Heart right ventricle (tissue), 16 donors: ENCODE data around the gene RNPEPL1. TPM values are rescaled to one million over a fixed set of nuclear protein-coding genes. Genes with fewer than 3 reads are reported as not detected.

Source experiments
- ATAC-seq, 8 donors: fragments of 200-7000 bp; cut with Tn5 transposase; one replicate each; pipeline ENCODE4 v1.9.1; 2020; ENCODE audit warnings: mild to moderate bottlenecking in 8 of 8, moderate library complexity in 8 of 8, moderate number of reproducible peaks in 1 of 8
- DNase-seq, 2 donors: peaks; one replicate each; pipeline ENCODE4 v3.0.0-alpha.2; 2020
- H3K27ac ChIP-seq, 10 donors: fragments of 200-600 bp; sonication (generic) in 2 of 10; one replicate each; pipeline versions ENCODE4 v1.5.0 to v1.8.0; 2020 to 2022; ENCODE audit warnings: mild to moderate bottlenecking in 3 of 10
- H3K27me3 ChIP-seq, 7 donors: fragments of 200-600 bp; one replicate each; pipeline ENCODE4 v1.8.0; 2021 to 2022; ENCODE audit warnings: mild to moderate bottlenecking in 2 of 7
- H3K36me3 ChIP-seq, 9 donors: fragments of 200-600 bp; sonication (generic) in 1 of 9; one replicate each; pipeline versions ENCODE4 v1.5.0 to v1.8.0; 2020 to 2022; ENCODE audit warnings: mild to moderate bottlenecking in 2 of 9
- H3K4me1 ChIP-seq, 9 donors: fragments of 200-600 bp; sonication (generic) in 1 of 9; one replicate each; pipeline versions ENCODE4 v1.5.0 to v1.8.0; 2020 to 2022; ENCODE audit warnings: mild to moderate bottlenecking in 4 of 9
- H3K4me3 ChIP-seq, 10 donors: fragments of 200-600 bp; sonication (generic) in 2 of 10; one replicate each; pipeline versions ENCODE4 v1.5.0 to v1.8.0; 2020 to 2022; ENCODE audit warnings: mild to moderate bottlenecking in 7 of 10, moderate library complexity in 2 of 10
- H3K9me3 ChIP-seq, 11 donors: fragments of 200-600 bp in 10 of 11; sonication (generic) in 2 of 11; one replicate each; pipeline versions ENCODE4 v1.5.0 to v1.8.0; 2013 to 2022; ENCODE audit warnings: mild to moderate bottlenecking in 2 of 11, control low read depth in 1 of 11, moderate library complexity in 1 of 11
- WGBS, 2 donors: extraction: QIAGEN DNeasy Blood & Tissue Kit; methylation state at CpG; one replicate each; pipeline ENCODE4 v1.1.7; 2013; ENCODE audit warnings: inconsistent platforms in 1 of 2; 5-methylcytosine and 5-hydroxymethylcytosine counted together
- intact Hi-C, 10 donors: fragments of 100-400 bp; cut with DNase I; formaldehyde crosslinking; loops; one replicate each; pipeline versions ENCODE4 v1.11.1 to v1.14.2; 2022
- polyA plus RNA-seq, 2 donors: library from polyadenylated mRNA; stranded (reverse); fragments of 200-250 nt; gene quantifications; one replicate each; pipeline ENCODE4 v1.2.3, GENCODE V29; 2013
- total RNA-seq, 10 donors: library from RNA; stranded (reverse); fragmentation: NEBNext Ultra II Directional in 3 of 10; extraction: Animal tissue kit (Norgen Biotek cat#: 25700) in 3 of 10; gene quantifications; one replicate each; pipeline versions ENCODE4 v1.2.1 to v1.2.4, GENCODE V29; 2021 to 2023
- TF ChIP-seq, protein P1 (sequence below), 9 donors: fragments of 200-600 bp; sonication (generic) in 2 of 9; IDR thresholded peaks; one replicate each; pipeline versions ENCODE4 v1.5.0 to v1.8.0; 2021 to 2022; ENCODE audit warnings: antibody characterized with exemption in 9 of 9, mild to moderate bottlenecking in 5 of 9, moderate library complexity in 1 of 9
- donor health status: Arrhythmogenic right ventricular cardiomyopathy.
- donor health status: ischemic (EF 13 %, LVEDD 7.1; RV severe dilation, severe dysfunction).
- donor health status: healthy with polysubstance abuse.
- donor health status: DM: no; HTN: yes; CAD: no.
- donor health status: DM: no; HTN: no; CAD: no.
- donor health status: ischemic (EF 25% LVEDD 6.9; RV normal size, moderate dysfunction).
- donor health status: ischemic (EF 25% LVEDD 5.7; RV mildly dilated, moderate dysfunction).
- donor health status: healthy.
- donor health status: DM: yes; HTN: yes; CAD: no.
- donor health status: Ischemic cardiomyopathy.
- donor health status: ischemic (EF 35%, LVEDD 5.7; RV mildly dilated, moderate dysfunction).
- donor health status: nonischemic (EF 11% LVEDD 7.7; RV severe dilation, severe dysfunction).
- donor health status: DM: yes; HTN: yes; CAD: no.
- donor health status: PGD.
- donor health status: ischemic (EF 29% LVEDD 5.4; RV normal size, mild dysfunction).
- donor health status: nonischemic (EF 23%, LVEDD 6.1; RV moderate dilation, normal function).

RNPEPL1 gene
- total and polyA plus RNA-seq, 12 donors: 62.8 to 247 (median 75.2) TPM

DNA sequence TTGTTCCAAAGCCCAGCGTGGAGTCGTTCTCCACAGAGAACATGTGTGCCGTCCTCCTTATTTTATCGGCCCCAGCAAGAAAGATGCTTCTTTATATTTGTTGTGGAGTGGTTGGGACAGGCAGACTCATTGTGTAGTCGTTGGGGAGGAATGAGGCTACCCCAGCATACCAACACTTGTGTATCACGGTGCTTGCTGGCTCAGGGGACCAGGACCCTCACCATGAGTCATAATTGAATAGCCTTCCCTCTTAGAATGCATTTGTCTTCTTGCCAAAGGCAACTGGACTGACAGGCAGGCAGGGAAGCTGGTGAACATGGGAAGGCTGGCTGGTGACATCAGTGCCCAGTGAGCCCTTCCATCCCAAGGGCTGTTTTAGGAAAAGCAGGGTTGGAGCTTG is 22.9 kb downstream of the RNPEPL1 start:
- WGBS, 2 donors: 85 to 86% methylated on average over 6 of the region's 6 CpGs
- H3K27me3 ChIP-seq: no peaks in the 10 kb centered on the region
- no peaks in the 10 kb centered on the region for H3K9me3 ChIP-seq
- peaks cover 11 to 67% (median 43%) of the 10 kb centered on the region in 9 donors for H3K4me1 ChIP-seq
- TF ChIP-seq, protein P1, sequence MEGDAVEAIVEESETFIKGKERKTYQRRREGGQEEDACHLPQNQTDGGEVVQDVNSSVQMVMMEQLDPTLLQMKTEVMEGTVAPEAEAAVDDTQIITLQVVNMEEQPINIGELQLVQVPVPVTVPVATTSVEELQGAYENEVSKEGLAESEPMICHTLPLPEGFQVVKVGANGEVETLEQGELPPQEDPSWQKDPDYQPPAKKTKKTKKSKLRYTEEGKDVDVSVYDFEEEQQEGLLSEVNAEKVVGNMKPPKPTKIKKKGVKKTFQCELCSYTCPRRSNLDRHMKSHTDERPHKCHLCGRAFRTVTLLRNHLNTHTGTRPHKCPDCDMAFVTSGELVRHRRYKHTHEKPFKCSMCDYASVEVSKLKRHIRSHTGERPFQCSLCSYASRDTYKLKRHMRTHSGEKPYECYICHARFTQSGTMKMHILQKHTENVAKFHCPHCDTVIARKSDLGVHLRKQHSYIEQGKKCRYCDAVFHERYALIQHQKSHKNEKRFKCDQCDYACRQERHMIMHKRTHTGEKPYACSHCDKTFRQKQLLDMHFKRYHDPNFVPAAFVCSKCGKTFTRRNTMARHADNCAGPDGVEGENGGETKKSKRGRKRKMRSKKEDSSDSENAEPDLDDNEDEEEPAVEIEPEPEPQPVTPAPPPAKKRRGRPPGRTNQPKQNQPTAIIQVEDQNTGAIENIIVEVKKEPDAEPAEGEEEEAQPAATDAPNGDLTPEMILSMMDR (IDR thresholded peaks at IDR 0.05): no peak
- DNase-seq: no peak
- peaks cover 0 to 65% (median 4%) of the 10 kb centered on the region in 9 donors for H3K36me3 ChIP-seq
- no peak for ATAC-seq
- peak overlapping the region in 2 of 10 donors; percentile 62 to 70 for H3K27ac ChIP-seq
- intact Hi-C loops: no loop called here
- no peak overlapping the region for H3K4me3 ChIP-seq

- peak overlapping the region in 1 of 10 donors; percentile 40 for H3K27ac ChIP-seq
- H3K36me3 ChIP-seq: peaks cover 0 to 70% (median 4%) of the 10 kb centered on the region in 9 donors
- TF ChIP-seq, protein P1 (IDR thresholded peaks at IDR 0.05): no peak
- no peaks in the 10 kb centered on the region for H3K9me3 ChIP-seq
- H3K4me3 ChIP-seq: no peak overlapping the region
- WGBS, 2 donors: 95 to 96% methylated on average over 13 of the region's 13 CpGs
- peaks cover 11 to 67% (median 43%) of the 10 kb centered on the region in 9 donors for H3K4me1 ChIP-seq
- no peaks in the 10 kb centered on the region for H3K27me3 ChIP-seq
- intact Hi-C loops: no loop called here
- ATAC-seq (no peak), DNase-seq (no peak)
Measured at GRCh38 chr2:240591784-240592183, 23.5 kb downstream of the RNPEPL1 start.

GRCh38 chr2:240593026-240593702 is 24.9 kb downstream of the RNPEPL1 start:
- 79 to 84% methylated on average over 20 of the region's 20 CpGs for WGBS, 2 donors
- Histone ChIP-seq H3K4me3 (no peak overlapping the region), H3K27me3 (no peaks in the 10 kb centered on the region), H3K4me1 (peaks cover 4 to 57% (median 32%) of the 10 kb centered on the region in 9 donors), H3K36me3 (peaks cover 0 to 84% (median 4%) of the 10 kb centered on the region in 9 donors), H3K9me3 (no peaks in the 10 kb centered on the region), H3K27ac (peak overlapping the region in 5 of 10 donors; percentile 45 to 79 (median 70))
- intact Hi-C loops: no loop called here
- ATAC-seq: peak in 7 of 8 donors; percentile 6 to 35 (median 21)
- DNase-seq: peak in 1 of 2 donors; percentile 58
- TF ChIP-seq, protein P1 (IDR thresholded peaks at IDR 0.05): no peak

GRCh38 chr2:240593703-240594451 is 25.6 kb downstream of the RNPEPL1 start:
- 54 to 70% methylated on average over 19 of the region's 19 CpGs for WGBS, 2 donors
- intact Hi-C loops: no loop called here
- Histone ChIP-seq H3K36me3 (peaks cover 0 to 91% (median 11%) of the 10 kb centered on the region in 9 donors), H3K9me3 (no peaks in the 10 kb centered on the region), H3K4me1 (peaks cover 3 to 51% (median 27%) of the 10 kb centered on the region in 9 donors), H3K4me3 (no peak overlapping the region), H3K27me3 (no peaks in the 10 kb centered on the region), H3K27ac (peak overlapping the region in 7 of 10 donors; percentile 41 to 79 (median 67))
- DNase-seq (peak; percentile 57 to 75), ATAC-seq (peak; percentile 38 to 74 (median 54))
- TF ChIP-seq, protein P1 (IDR thresholded peaks at IDR 0.05): no peak
